Effector CD4-positive, alpha-beta T cell (primary cell): ENCODE results near the gene MARVELD1.

Experiments used
- DNase-seq: peaks from one replicate; pipeline ENCODE4 v3.0.0-alpha.2; 2020

MARVELD1 gene

DNA sequence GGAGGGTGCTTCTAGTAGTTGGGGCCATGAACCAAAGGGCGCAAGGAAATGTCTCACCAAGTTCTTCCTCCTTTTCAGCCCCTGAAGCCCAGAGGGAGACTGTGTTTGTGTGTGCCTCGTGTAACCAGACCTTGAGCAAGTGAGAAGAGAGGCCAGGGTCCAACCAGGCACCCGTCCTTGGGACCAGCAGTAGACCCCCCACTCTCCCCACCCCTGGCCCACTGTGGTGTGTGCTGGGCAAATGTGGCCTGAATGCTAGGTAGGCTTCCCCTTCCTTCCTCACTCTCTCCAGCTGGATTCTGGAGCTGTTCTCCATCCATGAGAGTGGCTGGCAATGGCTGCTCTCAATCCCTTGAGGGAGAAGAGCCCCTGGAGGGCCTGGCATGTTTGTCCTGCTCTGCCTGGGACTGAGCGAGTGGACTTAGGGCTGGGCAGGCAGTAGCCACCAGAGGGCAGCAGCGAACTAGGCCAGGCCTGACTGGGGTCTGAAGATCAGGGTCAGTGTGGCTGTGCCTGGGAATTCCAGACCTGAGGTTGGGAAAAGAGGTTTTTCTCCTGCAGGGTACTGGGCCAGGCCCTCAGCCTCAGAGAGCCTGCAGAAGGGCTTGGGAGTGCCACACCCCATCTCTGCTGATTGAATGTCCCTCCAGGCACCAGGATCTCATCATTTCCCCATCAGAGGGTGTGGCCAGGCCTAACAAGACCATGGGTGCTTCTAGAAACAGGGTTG lies 45.8 kb downstream of the MARVELD1 start:
- peak; percentile 20 for DNase-seq

DNA sequence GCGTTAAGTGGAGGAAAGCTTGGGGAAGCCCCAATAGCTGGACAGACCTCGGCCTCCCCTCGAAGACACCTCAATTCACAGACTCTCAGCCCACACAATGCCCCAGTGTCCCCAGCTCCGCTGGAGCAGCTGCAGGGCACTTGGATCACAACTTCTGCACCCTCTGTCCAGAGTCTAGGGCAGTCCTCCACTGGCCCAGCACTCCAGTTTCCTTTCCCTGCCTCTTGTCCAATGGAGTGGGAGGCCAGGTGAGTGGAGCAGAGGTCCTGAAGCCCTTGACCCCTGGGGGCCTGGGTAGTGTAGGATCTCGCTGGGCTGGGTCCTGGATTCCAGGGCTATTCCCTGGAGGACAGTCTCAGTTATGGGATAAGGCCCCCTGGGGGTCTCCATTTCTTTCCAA lies 46.4 kb downstream of the MARVELD1 start:
- no peak for DNase-seq

DNA sequence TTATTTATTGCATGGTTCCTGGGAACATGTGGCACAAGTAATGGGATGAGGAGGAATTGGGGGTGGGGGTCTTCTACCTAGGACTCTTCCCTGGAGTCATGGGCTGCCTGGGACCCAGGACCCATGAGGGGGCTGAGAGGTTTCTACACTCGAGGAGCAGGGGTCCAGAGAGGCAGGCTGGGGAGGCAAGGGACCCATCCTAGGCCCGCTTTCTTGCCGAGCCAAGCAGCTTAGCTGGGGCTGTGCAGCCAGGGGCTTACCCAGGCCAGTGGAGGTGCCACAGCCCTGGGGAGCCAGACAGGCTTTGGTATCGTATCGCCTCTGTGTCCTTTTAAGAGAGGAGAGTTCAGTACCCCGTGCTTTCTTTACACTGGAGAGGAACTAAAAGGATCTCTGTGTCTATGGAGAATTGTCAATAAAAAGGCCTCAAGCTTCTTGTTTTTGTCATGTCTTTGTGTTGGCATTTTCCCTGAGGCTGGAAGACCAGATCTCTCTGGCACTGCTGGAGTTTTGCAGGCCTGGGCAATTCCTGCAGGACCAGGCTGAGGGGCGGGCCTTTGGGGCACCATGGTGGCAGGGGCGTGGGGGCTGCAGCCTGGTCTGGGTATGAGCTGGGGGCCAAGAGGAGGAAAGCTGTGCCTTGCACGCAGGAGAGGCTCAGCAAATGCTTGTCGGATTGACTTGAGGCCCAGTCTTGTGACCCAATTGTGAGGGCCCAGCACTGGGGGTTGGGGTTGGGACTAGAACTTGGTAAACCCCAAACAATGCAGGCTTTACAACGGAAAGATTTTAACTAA lies 47.1 kb downstream of the MARVELD1 start:
- DNase-seq = no peak

DNA sequence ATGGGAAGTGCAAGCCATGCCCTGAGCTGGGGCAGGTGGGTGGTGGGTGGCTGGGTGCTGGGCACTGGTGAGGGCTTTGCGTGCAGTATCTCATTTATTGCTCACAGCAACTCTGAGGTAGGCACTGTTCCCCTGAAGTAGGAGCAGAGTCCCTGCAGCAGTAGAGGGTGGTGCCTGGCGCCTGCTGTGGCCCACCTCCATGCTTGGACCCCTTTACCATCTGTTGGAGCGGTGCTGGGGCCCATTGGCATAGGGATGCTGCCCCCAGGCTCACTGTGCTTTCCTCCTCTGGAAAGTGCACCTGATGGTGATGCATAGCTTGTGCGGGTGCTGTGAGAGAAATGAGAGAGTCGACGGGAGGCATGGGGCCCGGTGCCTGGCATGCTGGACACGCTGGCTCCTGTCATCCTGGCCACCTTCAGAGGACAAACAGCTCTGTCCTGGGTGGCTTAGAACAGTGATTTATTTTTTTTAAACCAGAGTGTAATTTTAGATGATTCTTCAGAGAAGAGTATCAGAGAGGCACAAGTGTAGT lies 47.9 kb downstream of the MARVELD1 start:
- DNase-seq = no peak

DNA sequence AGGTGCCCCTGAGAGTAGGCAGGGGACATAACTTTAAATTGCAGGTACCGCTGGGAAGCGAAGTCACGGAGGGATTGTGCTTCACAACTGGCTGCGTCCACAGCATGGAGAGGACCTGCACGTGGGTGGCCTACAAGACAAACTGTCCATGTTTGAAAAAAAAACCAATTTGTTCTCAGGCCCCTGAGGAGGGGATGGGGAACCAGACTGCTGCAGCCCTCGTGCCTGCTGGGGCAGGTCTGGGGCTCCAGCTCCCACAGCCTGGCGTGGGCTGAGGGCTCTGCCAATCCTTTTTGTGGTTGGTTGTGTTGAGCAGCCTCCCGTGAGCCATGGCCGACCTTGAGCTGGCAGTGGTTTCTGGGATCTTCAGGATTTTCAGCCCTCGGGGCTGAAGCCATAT lies 48.5 kb downstream of the MARVELD1 start:
- DNase-seq = no peak

DNA sequence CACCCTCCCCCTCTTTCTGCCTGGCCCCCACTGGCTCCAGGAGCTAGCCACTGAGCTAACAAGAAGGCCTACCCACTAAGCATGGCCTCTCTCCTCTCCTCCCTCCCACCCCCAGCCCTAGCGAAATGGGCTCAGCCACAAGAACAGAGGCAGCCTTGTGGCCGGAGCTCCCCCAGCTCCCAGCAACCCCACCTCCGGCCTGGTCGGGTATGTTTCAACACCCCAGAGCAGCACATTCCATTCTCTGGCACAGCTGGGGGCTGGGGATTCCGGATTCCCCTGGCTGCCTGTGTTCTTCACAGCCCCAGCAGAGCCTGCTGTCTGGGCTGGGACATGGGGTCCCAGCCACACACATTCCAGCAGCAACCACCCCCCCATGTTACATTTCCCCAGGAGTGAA lies 49.3 kb downstream of the MARVELD1 start:
- DNase-seq = no peak

DNA sequence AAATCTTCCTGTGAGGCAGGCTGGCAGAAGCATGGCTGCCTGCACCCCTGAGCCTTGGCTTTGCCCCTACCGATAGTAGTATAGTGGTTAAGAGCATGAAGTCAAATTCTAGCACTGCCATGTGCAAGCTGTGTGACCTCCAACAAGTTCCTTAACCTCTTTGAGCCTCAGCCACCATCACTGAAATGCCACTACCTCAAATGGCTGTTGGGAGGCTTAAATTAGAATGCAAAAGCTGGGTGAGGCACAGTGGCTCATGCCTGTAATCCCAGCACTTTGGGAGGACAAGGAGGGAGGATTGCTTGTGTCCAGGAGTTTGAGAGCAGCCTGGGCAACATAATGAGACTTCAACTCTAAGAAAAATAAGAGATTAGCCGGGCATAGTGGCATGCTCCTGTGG lies 49.9 kb downstream of the MARVELD1 start:
- DNase-seq = no peak

DNA sequence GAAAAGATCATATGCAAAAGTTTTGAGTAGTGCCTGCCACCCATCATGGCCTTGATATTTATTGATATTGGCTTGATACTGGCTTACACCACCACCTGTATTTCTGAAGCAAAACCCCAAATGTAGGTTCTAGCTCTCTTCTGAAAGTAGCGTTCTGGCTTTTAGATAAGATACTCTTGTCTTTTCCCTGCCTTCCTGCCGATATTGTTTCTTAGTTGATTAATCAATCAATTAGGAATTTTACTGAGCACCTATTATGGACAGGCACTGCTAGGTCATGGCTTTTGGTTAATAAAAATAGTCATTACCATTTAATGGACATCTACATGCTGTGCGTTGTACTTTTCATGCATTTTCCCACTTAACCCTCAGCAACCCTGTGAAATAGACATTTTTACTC lies 50.4 kb downstream of the MARVELD1 start:
- DNase-seq = no peak

DNA sequence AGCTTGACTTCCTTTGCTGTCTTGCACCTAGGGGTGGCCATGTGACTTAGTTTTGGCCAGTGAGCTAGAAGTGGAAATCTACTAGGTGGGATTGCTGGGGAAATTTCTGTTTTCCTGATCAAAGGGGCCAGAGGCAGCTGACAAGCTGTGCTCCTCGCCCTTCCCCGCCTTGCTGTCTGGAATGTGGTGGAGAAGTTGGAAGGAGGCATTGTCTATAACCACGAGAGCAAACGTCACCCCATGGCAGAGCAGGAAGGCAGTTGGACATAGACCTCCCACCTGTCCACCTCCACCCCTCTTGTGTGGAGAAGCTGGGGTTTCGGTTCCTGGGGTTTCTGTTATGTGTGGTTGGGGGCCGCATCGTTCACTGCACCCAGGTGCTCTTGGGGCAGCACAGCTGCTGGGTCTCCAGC lies 51.0 kb downstream of the MARVELD1 start:
- DNase-seq = no peak

DNA sequence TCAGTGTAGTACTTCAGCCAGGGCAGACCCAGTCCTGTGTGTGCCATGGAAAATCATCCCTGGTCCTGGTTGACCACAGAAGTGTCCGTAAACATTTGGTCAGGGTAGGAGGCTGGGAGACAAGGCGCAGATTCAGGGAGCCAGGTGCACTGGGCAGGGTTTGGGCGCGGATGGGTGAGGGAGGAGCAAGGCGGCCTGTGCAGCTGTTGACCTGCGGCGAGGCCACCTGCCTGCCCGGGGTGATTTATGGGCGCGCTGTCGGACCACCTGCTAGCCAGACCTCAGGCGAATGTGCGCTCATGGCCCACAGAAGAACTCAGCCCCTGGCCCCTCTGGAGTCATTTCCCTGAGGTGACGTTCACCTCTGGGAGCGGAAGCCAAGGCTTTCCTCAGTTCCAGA lies 51.7 kb downstream of the MARVELD1 start:
- no peak for DNase-seq

DNA sequence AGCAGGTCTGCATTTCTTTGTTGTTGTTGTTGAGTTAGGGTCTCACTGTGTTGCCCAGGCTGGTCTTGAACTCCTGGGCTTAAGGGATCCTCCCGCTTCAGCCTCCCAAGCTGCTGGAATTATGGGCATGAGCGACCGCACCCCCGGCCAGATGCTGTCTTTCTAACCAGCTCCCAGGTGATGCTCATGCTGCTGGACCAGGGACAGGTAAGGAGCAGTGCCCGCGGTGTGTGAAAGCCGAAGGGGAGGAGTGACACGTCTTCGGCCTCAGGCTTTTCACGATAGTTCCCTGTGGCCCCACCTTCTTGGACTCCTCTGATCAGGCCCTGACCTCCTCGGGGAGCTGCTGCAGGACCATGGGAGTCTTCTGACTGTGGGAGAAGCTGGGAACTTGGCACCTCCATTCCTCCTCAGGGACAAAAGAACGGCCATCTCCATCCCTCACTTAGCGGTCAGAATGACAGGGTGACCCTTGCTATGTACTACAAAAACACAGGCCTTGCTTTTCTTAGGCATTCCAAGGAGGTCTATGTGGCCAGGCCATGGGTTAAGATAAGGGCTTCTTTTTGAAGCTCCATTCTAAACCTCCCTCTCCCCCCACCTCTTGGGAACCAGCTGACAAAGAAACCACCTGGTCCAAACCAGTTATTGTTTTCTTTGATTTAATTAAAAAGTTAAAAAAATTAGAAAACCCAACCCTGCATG lies 52.7 kb downstream of the MARVELD1 start:
- DNase-seq = no peak

DNA sequence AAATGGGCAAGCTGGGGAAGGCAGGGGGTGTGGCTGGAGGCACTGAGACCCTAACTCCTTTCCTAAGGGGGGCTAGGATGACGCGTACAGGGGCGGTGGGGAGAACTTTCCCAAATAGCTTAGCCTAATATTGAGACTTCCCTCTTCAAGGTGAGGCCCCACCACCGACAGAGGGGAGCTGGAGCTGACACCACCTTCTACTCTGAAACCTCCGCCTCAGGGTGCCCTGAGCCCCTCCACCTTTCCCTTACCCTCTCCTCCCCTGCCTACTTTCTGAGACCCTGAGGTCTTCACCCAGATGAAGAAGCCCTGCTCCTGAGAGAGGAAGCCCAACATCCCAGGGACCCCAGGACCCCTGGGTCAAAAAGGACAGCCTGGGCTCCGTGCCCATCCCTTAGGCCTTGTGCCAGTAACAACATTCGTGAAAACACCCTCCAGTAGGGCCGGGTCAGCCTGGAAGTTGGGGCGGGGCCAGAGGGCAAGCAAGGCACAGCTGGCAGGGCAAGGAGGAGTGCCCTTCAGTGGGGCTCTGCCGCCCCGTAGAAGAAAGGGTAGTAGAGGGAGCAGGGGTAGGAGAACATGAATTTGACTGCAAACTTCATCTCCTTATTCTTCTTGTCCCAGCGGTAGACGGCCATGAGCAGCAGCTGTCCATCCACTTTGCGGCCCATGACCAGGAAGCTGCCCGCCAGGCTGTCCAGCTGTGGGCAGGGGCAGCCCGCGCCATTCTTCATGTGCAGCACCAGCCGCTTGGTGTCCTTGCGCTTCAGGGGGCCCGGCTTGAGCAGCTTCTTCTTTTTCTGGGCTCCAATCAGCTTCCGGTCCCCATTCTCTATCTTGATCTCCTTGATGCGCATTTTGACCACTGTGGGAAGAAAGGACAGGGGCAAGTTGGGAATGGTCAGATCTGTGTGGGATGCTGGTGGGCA lies 53.7 kb downstream of the MARVELD1 start:
- DNase-seq = no peak
